COLO668 (cell line): ENCODE results near the gene STAB2.

ENCODE experiments used
- DNase-seq: peaks from one replicate; lab custom pipeline; 2025; ENCODE audit not compliant: unreplicated experiment; lab: John Stamatoyannopoulos, UW

STAB2 gene

DNA sequence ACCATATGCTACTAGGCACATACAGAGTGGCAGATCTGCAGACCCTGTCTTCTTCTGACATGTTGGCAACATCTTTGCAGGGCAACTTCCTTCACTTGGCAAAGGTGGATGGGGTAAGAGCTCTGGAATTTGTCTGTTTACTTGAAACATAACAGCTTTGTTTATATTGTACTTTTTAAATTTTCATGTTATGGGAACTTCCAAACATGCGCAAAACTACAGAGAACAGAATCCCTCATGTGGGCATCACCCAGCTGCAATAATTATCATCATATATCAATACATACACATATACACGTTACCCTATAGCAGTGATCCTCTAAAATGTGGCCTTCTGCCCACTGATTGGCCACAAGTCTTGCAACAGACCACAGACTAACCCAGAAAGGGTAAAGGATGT lies 103.4 kb downstream of the STAB2 start:
- DNase-seq = no peak

DNA sequence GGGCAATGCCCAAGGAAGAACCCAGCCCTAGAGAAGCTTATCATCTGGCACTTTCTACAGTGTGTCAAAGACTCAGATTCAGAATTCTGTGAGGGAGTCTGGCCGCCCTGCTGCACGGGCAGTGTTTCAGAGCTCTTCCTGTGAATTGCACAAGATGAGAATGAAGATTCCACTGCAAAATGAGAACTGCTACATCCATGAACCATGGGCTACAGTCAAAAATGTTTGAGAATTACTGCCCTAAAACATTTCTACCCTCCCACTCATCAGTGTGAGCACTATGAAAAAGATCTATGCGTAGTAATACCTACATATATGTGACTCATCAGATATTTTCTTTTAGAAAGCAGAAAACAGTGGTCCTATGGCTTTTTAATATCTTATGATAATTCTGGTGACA lies 104.0 kb downstream of the STAB2 start:
- no peak for DNase-seq

DNA sequence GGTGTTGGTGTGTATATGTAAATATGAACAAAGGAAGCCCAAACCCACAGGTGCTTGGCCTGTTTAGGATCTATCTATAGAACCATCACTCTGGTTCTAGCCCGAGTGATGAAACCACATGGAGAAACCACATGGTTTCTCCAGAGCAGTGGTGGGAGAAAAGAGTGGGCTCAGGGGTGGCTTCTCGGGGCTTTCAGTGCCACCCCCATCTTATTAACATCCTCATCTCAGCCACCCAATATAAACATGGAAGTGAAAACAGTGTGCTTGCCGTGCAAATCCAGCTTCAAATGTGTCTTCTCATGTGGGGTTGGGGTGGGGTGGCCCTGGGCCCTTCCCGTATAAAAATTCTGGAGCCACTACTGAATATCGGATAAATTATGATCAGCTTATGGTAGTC lies 109.0 kb downstream of the STAB2 start:
- DNase-seq = no peak

DNA sequence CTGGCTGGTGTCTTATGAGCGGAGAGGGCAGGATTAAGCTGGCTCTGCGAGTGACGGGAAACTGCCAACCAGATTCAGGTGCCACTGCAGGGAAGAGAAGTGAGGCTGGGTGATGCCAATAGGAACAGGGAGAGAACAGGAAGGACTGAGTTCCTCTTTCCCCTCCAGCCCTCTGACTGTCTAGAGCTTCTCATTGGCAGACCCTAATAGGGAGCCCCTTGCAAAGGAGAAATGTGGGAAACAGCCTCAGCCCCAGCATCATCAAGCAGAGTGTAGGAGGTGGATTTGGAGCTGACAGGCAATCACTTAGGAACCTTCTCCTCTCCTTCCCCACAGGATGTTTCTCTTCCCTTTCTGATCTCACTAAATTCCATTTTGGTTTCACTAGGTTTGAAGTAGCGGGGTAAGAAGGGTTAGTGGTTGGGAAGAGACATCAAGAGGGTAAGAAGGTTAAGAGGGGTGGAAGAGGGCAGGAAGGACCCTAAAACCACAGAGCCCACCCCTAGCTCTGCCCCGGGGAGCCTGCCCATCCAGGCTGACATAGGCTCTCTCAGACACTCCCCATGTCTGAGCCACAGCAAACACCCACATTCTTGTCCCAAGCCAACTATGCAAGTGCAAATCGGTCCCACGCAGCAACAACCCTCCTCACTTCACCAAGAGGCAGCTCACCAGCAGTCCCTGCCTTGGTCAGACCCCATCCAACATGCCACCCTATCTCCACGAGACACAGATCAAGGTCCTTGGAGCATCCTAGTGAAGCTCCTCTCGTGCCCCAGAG lies 111.1 kb downstream of the STAB2 start:
- DNase-seq = no peak

DNA sequence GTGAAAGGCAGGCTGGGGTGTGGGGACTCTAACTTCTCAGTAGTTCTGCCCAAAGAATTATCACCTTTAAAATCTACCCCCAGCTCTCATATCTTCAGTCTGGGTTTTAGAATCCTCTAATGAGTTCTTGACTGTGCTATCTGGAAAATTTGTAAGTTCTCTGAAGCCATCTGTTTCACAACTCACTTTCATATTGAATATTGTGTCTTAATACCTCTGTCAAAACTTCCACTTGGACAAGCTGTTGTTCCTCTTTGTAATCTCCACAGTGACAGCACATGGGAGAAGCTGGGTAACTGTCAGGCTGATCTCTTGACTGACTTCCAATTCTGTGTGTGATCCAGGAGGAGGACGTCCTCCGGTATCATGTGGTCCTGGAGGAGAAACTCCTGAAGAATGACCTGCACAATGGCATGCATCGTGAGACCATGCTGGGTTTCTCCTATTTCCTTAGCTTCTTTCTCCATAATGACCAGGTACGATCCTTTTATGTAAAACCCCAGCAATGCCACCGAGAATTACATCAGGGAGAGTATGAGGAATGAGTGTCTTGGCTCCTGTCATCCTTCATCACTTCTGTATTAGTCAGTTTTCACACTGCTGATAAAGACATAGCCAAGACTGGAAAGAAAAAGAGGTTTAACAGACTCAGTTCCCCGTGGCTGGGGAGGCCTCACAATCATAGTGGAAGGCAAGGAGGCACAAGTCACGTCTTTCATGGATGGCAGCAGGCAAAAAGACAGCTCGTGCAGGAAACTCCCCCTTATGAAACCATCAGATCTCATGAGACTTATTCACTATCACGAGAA lies 111.9 kb downstream of the STAB2 start:
- no peak for DNase-seq

DNA sequence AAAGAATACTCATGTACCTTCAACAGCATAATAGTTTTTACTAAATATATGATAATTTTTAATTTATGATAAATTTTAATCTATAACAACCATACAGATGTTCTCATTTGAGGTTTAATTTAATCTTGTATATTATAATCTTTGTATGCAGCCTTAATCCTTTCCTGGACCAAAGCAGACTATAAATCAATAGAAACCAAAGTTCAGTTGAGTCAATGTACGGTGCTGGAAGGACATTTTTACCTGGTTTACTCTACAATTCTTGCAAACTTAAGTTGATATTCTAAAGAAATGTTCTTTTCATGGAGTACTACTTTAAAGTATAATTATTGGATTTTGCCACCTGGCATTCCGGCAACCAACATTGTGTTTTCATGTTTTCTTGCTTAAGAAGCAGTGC lies 118.0 kb downstream of the STAB2 start:
- DNase-seq = no peak

DNA sequence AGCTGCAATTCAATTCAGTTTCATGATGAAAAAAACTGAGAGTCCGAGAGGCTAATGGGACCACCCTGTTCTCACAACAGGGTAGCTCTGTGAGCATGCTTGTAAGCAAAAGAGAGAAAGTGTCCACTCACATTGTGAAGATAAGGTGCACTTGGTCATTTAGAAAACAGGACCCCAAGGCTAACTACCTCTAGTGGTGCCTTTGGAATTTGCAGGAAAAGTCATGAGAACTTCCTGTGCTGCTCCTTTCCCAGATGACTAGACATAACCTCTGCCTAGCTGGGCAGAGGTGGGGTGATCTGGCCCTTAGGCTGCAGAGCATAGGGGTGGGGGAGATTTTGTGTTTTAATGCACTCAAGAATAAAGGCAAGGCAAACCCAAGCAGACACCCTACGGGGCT lies 118.9 kb downstream of the STAB2 start:
- no peak for DNase-seq

DNA sequence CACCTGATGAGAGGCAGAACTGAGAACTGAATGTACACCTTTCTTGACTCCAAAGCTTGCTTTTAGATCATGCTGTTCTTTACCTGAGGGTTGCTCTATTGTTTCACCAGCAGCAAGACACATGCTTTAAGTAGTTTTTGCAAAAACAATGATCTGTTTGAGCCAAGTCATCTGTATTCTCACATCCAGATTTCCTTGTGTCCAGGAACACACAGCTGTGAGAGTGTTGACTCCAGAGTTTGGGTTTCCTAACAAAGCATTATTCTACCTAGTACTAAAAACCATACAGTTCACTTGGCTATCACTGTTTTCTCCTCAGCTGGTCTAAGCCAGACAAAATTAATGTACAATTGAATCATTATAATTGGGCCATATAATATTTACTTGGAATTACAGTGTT lies 120.4 kb downstream of the STAB2 start:
- DNase-seq = no peak

DNA sequence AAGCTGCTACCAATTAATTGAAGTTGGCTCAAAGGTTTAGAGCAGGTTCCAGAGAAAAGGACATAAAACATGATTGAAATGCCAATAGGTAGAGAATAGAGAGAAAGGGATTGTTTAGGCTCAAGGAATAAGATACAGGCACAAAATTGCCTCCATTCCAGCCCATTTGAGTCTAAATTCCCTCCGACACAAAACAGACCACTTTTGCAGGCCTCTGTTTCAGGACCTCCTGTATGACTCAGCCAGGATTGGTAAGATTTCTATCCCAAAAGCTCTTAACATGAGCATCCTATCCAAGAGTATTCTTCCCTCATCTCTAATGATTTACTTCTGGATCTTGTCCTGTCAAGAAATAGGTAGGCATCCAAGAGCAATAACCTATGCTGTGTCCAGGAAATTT lies 123.5 kb downstream of the STAB2 start:
- DNase-seq = no peak

DNA sequence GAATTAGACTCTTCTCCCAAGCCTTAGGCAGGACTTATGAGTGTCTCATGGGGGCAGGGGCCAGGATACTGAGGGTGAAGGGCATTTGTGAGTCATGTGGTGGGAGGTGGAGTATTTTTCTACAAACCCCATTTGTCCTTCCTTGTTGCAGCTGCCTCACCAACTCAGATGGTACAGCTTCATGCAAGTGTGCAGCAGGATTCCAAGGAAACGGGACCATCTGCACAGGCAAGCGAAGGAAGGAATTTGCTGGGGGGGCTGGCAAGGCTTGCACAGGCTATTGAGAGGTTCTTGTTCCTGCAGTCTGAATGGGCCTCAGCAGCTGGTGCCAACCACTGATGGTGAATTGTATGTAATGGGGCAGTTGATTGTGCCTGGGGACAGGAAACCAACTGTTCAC lies 125.1 kb downstream of the STAB2 start:
- no peak for DNase-seq

DNA sequence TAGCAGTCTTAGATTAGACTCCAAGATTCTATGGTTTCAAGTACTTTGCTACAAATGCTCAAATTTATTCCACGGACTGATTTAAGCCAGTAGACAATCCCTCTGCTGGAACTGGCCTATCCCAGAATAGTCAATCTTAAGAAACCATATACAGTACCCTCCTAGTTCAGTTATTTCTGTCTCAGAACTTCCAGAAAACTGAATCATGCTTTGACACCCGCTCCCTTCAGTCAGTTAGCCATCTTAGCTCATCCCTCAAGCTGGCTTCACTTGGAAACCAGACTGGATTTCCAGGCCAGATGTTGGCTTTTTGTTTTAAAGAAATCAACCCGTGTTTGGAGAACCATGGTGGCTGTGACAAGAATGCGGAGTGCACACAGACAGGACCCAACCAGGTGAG lies 128.4 kb downstream of the STAB2 start:
- DNase-seq = no peak

DNA sequence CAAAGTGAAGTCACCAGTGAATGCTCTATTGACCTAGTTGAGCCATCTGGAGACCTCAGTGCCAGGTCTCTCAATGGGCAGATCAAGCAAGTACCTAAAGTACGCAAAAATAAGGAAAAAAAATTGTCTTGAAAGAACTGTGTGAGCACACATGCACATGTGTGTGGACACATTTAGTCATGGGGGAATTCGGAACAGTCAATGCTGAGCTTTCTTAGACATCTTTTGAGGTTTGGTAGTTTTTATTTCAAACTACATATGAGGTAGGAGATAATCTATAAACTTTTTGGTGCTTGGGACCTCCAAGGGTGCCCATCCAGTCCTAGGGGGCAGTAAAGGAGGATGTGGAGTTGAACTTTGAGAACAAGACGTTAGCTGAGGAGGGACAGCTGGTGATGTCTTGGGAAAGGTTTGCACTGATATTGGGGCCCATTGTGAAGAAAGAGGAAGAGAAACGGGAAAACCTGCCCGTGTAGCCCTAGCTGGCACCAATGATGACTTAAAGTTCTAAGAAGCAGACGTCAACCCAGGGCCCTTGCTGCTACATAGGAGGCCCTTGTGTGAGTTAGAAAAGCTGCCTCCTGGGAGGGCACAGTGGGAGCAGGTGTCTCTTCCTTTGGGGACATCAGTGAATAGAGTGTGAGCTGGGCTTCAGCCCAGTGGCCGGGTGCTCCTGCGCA lies 129.6 kb downstream of the STAB2 start:
- no peak for DNase-seq

DNA sequence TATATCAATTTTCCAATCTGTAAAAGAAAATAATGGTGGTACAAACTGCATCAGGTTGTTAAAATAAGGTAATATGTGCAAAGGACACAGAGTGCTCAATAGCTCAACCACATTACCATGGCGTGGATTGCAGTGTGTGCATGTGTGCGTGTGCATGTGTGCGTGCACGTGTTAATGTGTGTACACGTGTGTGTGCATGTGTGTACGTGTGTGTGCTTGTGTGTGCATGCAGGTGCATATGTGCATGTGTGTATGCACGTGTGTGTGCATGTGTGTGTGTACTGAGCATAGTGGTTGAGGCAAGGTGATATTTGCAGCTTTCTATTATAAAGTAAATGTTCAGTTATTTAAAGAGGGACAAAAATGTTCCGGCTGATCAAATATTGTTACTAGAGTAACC lies 138.3 kb downstream of the STAB2 start:
- DNase-seq = no peak

DNA sequence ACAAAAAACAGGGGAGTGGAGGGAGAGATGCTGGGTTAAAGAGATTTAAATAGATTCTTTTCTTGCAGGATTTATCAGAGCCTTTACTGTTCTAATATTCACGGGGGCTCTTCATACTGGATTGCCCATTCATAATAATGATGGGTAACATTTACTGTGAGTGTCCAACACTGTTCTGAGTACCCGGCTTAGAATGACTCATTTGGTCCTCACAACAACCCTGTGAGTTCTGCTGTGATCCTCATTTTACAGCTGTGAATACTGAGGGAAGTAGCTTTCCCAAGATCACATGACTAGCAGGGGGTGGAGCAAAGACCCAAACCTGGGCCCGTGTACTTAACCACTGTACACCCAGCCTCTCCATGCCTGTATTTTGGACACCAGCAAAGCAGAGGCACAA lies 140.6 kb downstream of the STAB2 start:
- no peak for DNase-seq

DNA sequence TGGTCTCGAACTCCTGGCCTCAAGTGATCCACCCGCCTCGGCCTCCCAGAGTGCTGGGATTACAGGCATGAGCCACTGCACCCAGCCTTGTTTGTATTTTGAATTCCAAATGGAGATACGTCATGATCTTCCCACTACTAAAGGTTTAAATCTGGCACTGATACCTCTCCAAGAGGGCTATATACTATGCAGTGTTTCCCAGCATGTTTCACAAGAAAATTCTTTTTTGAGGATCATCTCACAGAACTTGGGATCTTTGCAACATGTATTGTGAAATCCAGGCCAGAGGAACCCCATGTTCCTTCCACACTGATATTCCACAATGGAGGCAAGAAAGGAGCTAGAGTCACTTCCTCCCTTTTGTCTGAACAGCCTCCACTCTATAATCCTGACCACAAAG lies 141.2 kb downstream of the STAB2 start:
- no peak for DNase-seq

DNA sequence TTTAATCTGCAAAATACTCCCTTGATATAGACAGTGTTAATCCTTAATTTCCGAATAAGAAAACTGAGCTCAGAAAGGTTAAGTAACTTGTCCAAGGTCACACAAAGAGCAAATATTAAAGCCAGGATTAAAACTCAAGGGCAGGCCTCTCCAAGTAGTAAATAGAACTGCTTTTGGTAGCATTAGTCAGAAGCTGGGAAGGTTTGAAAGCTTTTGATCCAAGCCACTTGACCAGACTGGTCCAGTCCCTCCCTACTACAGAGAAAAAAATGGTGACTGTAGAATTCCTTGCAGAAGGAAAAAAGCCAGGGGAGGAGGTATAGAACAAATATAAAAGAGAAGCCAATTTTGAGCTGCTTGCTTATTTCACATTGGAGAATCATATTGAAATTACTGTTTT lies 142.4 kb downstream of the STAB2 start:
- DNase-seq = no peak

DNA sequence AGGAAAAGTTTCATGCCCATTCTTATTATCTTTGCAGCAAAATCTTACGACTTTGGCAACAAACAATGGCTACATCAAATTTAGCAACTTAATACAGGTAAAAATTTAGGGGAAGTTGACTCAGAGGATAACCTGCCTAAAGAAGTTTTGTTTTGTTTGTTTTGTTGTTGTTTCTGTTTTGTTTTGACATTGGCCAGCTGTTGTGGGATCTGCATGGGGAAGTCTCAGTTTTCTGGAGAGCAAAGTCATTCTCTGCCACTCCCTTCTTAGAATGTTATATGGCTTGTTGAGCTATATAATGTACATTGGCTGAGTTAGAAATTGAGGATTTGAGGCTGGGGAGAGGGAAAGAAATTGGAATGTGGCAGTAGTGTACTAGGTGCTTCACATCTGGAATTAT lies 144.5 kb downstream of the STAB2 start:
- no peak for DNase-seq

DNA sequence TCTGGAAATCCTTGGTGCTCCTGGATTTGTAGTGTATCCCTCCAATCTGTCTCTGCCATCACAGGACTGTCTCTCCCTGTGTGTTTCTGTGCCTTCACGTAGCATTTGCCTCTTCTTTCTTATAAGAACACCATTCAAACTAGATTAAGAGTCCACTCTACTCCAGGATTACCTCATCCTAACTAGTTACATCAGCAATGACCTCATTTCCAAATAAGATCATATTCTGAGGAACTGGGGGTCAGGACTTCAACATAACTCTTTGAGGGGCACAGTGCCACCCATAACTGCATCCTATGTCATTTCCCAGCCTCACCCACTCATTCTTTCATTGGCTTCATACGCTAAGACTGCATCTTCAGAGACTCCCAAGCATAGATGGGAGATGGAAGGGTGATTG lies 147.8 kb downstream of the STAB2 start:
- no peak for DNase-seq

DNA sequence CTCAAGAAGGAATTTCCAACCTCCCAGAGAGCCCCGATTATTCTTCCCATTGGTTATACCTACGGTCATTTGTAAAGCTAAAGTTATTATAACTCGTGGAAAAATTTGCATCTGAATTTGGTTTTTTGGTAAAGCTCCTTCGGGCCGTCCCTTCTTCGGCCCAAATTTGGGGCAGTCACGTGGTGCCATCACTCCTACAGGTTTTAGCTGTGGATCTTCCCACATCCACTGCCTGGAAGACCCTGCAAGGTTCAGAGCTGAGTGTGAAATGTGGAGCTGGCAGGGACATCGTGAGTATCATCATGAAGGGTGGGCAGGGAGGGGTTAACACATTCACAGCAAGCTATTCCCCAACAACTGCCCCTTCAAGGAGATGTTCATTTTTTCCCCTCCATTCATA lies 148.2 kb downstream of the STAB2 start:
- DNase-seq = no peak

DNA sequence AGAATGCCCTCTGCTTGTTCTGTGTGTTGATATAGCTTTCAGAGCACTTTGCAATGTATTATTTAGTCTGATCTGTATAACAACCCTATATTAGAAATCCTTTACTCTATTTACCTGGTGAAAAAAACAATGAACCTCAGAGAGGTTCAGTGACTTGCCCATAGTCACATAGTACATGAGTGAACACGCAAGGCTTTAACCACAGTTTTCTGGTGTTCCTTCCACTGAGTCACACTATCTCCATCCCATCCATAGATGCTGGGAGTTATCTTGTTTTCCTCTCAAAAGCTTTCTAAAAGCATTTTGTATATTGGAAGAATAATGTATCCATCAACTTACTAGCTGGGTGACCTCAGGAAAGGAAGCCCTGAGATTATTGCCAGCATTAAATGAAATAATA lies 149.5 kb downstream of the STAB2 start:
- no peak for DNase-seq

DNA sequence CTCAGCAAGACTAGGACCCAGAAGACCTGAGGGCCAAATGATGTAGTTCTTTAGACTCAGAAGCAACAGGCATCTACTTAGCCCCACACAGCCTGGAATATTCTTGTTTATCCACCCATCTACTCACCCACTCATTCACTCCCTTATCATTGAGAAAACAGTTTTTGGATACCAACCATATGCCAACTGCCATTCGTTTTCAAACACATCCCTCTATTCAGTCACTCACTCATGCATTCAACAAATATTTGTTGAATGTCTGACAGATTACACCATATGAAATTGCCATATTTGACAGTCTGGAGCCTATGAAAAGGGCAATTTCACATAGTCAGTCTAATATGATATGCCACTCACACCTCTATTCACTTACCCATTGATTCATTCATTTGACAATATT lies 150.8 kb downstream of the STAB2 start:
- DNase-seq = no peak

DNA sequence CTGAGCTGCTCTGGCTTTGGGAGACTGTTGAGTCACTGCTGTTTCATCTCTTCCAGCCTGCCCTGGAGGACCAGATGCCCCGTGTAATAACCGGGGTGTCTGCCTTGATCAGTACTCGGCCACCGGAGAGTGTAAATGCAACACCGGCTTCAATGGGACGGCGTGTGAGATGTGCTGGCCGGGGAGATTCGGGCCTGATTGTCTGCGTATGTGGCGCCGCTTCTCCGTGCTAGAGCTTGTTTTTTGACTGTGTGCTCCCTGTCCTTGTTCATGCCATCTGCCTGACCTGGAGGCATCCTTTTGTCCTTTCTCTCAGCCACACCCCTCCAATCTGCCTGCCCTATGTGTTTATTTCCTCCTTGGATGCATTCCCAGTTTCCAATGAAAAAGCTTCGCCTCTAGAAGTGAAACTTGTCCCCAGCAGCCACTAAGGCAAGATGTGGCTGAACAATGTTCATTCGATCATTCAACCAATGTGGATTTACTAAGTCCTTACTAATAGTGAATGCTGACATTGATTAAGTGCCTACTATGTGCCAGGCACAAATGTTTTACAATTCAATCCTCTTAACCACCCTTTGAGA lies 155.4 kb downstream of the STAB2 start:
- DNase-seq = peak; percentile 81
